SK-N-MC (cell line): Measurements from ENCODE around the gene NKX2-8.

Experiments
- EZH2 ChIP-seq: fragments of 200-600 bp; sonication (generic); IDR thresholded peaks from one replicate; pipeline ENCODE4 v1.6.1; 2017; ENCODE audit warnings: antibody characterized with exemption
- POLR2AphosphoS5 ChIP-seq: IDR thresholded peaks from 2 replicates; pipeline ENCODE4 v1.6.1; 2012; ENCODE audit warnings: mild to moderate bottlenecking, low read depth, low read length, borderline replicate concordance

DNA sequence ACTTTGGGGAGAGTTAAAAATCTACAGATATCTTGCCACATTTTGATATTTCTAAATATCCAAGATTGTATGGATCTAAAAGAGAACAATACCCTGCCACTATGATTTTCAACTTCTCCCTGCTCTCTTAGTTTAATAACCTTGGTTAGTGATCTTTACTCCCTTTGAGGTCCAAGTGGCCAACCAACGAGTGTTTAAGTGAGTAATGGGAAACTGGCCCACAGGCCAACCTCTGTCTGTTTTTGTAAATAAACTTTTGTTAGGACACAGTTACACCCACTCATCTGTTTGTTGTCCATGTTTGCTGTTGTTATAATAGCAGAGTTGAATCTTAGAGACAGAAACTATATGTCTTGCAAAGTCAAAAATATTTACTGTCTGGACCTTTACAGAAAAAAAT lies 31.5 kb downstream of the NKX2-8 start:
- TF ChIP-seq EZH2 (no peak), POLR2AphosphoS5 (no peak)
